IPS DF 6.9 (cell line): Measurements from ENCODE around the gene VWA8.
"Not testable (repeated sequence)": the region's sequence is repeated elsewhere in the genome, so short reads cannot be mapped to it uniquely, and the experiment has no call there.

Source experiments
- DNase-seq: peaks from one replicate; pipeline ENCODE4 v3.0.0-alpha.2; 2013; ENCODE audit warnings: low read depth, low spot score
- H3K27ac ChIP-seq: one replicate; pipeline ENCODE4 v1.5.1; 2013; ENCODE audit warnings: low read length, control low read depth
- H3K27me3 ChIP-seq: 2 replicates; pipeline ENCODE4 v1.6.1; 2013; ENCODE audit warnings: mild to moderate bottlenecking, low read length; ENCODE audit not compliant: control insufficient read depth, insufficient read depth
- H3K36me3 ChIP-seq: 2 replicates; pipeline ENCODE4 v1.6.1; 2013; ENCODE audit warnings: low read length; ENCODE audit not compliant: control insufficient read depth, insufficient read depth
- H3K4me1 ChIP-seq: 2 replicates; pipeline ENCODE4 v1.6.1; 2013; ENCODE audit warnings: low read length; ENCODE audit not compliant: control insufficient read depth, insufficient read depth
- H3K4me3 ChIP-seq: 2 replicates; pipeline ENCODE4 v1.5.1; 2013; ENCODE audit warnings: mild to moderate bottlenecking, low read length
- H3K9me3 ChIP-seq: 2 replicates; pipeline ENCODE4 v1.6.1; 2013; ENCODE audit warnings: low read length, inconsistent platforms; ENCODE audit not compliant: control insufficient read depth, insufficient read depth
- WGBS: extraction: QIAGEN DNeasy Blood & Tissue Kit; methylation state at CpG from one replicate; pipeline ENCODE4 v1.1.7; 2013; ENCODE audit warnings: mixed read lengths, missing lambda C conversion rate; ENCODE audit not compliant: insufficient read length, insufficient coverage; 5-methylcytosine and 5-hydroxymethylcytosine counted together

Gene VWA8

GRCh38 chr13:41812237-41812636 is 148.7 kb downstream of the VWA8 start:
- WGBS = no CpG with 5 or more reads among the region's 1 CpG
- Histone ChIP-seq H3K27me3 (no peaks in the 10 kb centered on the region), H3K36me3 (no peaks in the 10 kb centered on the region), H3K4me1 (no peaks in the 10 kb centered on the region), H3K4me3 (no peak overlapping the region), H3K9me3 (no peaks in the 10 kb centered on the region), H3K27ac (no peak overlapping the region)
- DNase-seq = no peak

GRCh38 chr13:41811588-41812021 is 149.3 kb downstream of the VWA8 start:
- no peaks in the 10 kb centered on the region for H3K9me3 ChIP-seq
- no peaks in the 10 kb centered on the region for H3K36me3 ChIP-seq
- H3K4me3 ChIP-seq = no peak overlapping the region
- no peaks in the 10 kb centered on the region for H3K4me1 ChIP-seq
- no peak overlapping the region for H3K27ac ChIP-seq
- no CpG with 5 or more reads among the region's 3 CpGs for WGBS
- H3K27me3 ChIP-seq = no peaks in the 10 kb centered on the region
- no peak for DNase-seq

- Histone ChIP-seq H3K4me1 (no peaks in the 10 kb centered on the region), H3K4me3 (no peak overlapping the region), H3K9me3 (no peaks in the 10 kb centered on the region), H3K36me3 (no peaks in the 10 kb centered on the region), H3K27me3 (no peaks in the 10 kb centered on the region), H3K27ac (no peak overlapping the region)
- WGBS = no CpG with 5 or more reads among the region's 1 CpG
- no peak for DNase-seq
Observed at GRCh38 chr13:41809962-41810361, 150.9 kb downstream of the VWA8 start.

GRCh38 chr13:41803445-41803735 is 157.5 kb downstream of the VWA8 start:
- H3K4me1 ChIP-seq, H3K4me3 ChIP-seq, H3K27ac ChIP-seq, H3K9me3 ChIP-seq, DNase-seq, H3K27me3 ChIP-seq, H3K36me3 ChIP-seq: not testable (repeated sequence)
- no CpG with 5 or more reads among the region's 3 CpGs for WGBS

- Histone ChIP-seq H3K27me3 (no peaks in the 10 kb centered on the region), H3K36me3 (no peaks in the 10 kb centered on the region), H3K4me1 (no peaks in the 10 kb centered on the region), H3K4me3 (no peak overlapping the region), H3K27ac (no peak overlapping the region), H3K9me3 (no peaks in the 10 kb centered on the region; the same call in 1 of the 2 replicates)
- no CpG with 5 or more reads among the region's 1 CpG for WGBS
- DNase-seq = no peak
Observed at GRCh38 chr13:41802684-41803444, 158.0 kb downstream of the VWA8 start.

- Histone ChIP-seq H3K27me3 (no peaks in the 10 kb centered on the region), H3K9me3 (no peaks in the 10 kb centered on the region; the same call in 1 of the 2 replicates), H3K27ac (no peak overlapping the region), H3K4me3 (no peak overlapping the region), H3K36me3 (no peaks in the 10 kb centered on the region), H3K4me1 (no peaks in the 10 kb centered on the region)
- no CpG with 5 or more reads among the region's 2 CpGs for WGBS
- DNase-seq = no peak
Observed at GRCh38 chr13:41802043-41802683, 158.7 kb downstream of the VWA8 start.

- Histone ChIP-seq H3K4me1 (no peaks in the 10 kb centered on the region), H3K9me3 (no peaks in the 10 kb centered on the region), H3K4me3 (no peak overlapping the region), H3K36me3 (no peaks in the 10 kb centered on the region), H3K27me3 (no peaks in the 10 kb centered on the region), H3K27ac (no peak overlapping the region)
- no peak for DNase-seq
Observed at GRCh38 chr13:41791056-41791455, 169.9 kb downstream of the VWA8 start.

- Histone ChIP-seq H3K9me3 (no peaks in the 10 kb centered on the region), H3K36me3 (no peaks in the 10 kb centered on the region), H3K27me3 (no peaks in the 10 kb centered on the region), H3K27ac (no peak overlapping the region), H3K4me1 (no peaks in the 10 kb centered on the region), H3K4me3 (no peak overlapping the region)
- no CpG with 5 or more reads among the region's 4 CpGs for whole genome bisulfite sequencing
- no peak for DNase-seq
Observed at GRCh38 chr13:41788552-41788951, 172.4 kb downstream of the VWA8 start.

GRCh38 chr13:41785402-41786172 is 175.3 kb downstream of the VWA8 start:
- no peaks in the 10 kb centered on the region for H3K4me1 ChIP-seq
- no peak for DNase-seq
- WGBS = 100% methylated on average over 1 of the region's 6 CpGs

GRCh38 chr13:41782086-41782485 is 178.8 kb downstream of the VWA8 start:
- Histone ChIP-seq H3K36me3 (no peaks in the 10 kb centered on the region), H3K4me1 (no peaks in the 10 kb centered on the region), H3K4me3 (no peak overlapping the region), H3K9me3 (no peaks in the 10 kb centered on the region), H3K27me3 (no peaks in the 10 kb centered on the region), H3K27ac (no peak overlapping the region)
- DNase-seq = no peak
- no CpG with 5 or more reads among the region's 1 CpG for WGBS

More at GRCh38 chr13:41785402-41786172, 175.3 kb downstream of the VWA8 start:
- Histone ChIP-seq H3K36me3 (no peaks in the 10 kb centered on the region), H3K4me3 (no peak overlapping the region), H3K9me3 (no peaks in the 10 kb centered on the region), H3K27me3 (no peaks in the 10 kb centered on the region), H3K27ac (no peak overlapping the region)
